GM12878 (cell line): ENCODE results near the gene TULP4. TPM values are rescaled to one million over a fixed set of nuclear protein-coding genes. Genes with fewer than 3 reads are reported as not detected.

ENCODE experiments used
- ATAC-seq: fragments of 200-7000 bp; cut with Tn5 transposase; 3 replicates; pipeline ENCODE4 v1.9.1; 2020; ENCODE audit warnings: mild to moderate bottlenecking, moderate library complexity
- BruUV-seq: library from RNA; stranded (reverse); fragments of 400-500 nt; replicated peaks from 2 replicates; lab custom pipeline; 2021; lab: Mats Ljungman, UMichigan
- CTCF ChIA-PET: fragments of 300-600 bp; sonication (Branson Sonifier 250); formaldehyde crosslinking; extraction: SDS; loops from one replicate; lab custom pipeline; 2021; ENCODE audit warnings: inconsistent platforms; lab: Yijun Ruan, JAX
- POLR2A ChIA-PET: fragments of 350-600 bp; formaldehyde crosslinking; extraction: SDS; loops from one replicate; lab custom pipeline; 2021; ENCODE audit warnings: inconsistent platforms; lab: Charles Lee
- RAD21 ChIA-PET: fragments of 300-600 bp; sonication (Branson Sonifier 250); formaldehyde crosslinking; loops from one replicate; lab custom pipeline; 2023; ENCODE audit warnings: antibody characterized with exemption; ENCODE audit not compliant: unreplicated experiment; lab: Charles Lee
- SMC1A ChIA-PET: fragments of 300-600 bp; sonication (Branson Sonifier 250); formaldehyde crosslinking; loops from one replicate; lab custom pipeline; 2023; ENCODE audit not compliant: unreplicated experiment, uncharacterized antibody; lab: Charles Lee
- DNase-seq: peaks from one replicate; pipeline ENCODE4 v3.0.0-alpha.2; 2011; ENCODE audit warnings: low read depth, low spot score
- FAIRE-seq: peaks from 3 replicates; lab custom pipeline; 2011; peaks lifted over from hg19 to GRCh38; lab: Jason Lieb, UNC
- H2AFZ ChIP-seq: 2 replicates; pipeline ENCODE4 v1.6.0; 2011; ENCODE audit warnings: low read depth, low read length, control low read depth; ENCODE audit not compliant: control insufficient read depth
- H3K27ac ChIP-seq: 2 replicates; pipeline ENCODE4 v1.5.1; 2011; ENCODE audit warnings: control low read depth; ENCODE audit not compliant: control insufficient read depth, insufficient read depth
- H3K27me3 ChIP-seq, 2 experiments: replicated peaks in 1 of 2; 2 replicates each; pipeline versions ENCODE4 v1.6.0 to v1.6.1; 2011; ENCODE audit warnings: low read length in 1 of 2; ENCODE audit not compliant: control insufficient read depth in 2 of 2, insufficient read depth in 2 of 2
- H3K36me3 ChIP-seq, 2 experiments: 2 replicates each; pipeline ENCODE4 v1.5.1; 2011; ENCODE audit warnings: low read length in 1 of 2; ENCODE audit not compliant: control insufficient read depth in 2 of 2, insufficient read depth in 2 of 2
- H3K4me1 ChIP-seq: 2 replicates; pipeline ENCODE4 v1.6.1; 2011; ENCODE audit warnings: mild to moderate bottlenecking, low read length, moderate library complexity, mixed read lengths; ENCODE audit not compliant: control insufficient read depth, insufficient read depth
- H3K4me2 ChIP-seq: 2 replicates; pipeline ENCODE4 v1.6.0; 2011; ENCODE audit warnings: control low read depth; ENCODE audit not compliant: control insufficient read depth, insufficient read depth
- H3K4me3 ChIP-seq: fragments of 200-600 bp; sonication (generic); 2 replicates; pipeline ENCODE4 v1.5.1; 2016
- H3K79me2 ChIP-seq: 2 replicates; pipeline ENCODE4 v1.6.0; 2011; ENCODE audit warnings: low read length; ENCODE audit not compliant: control insufficient read depth, insufficient read depth
- H3K9ac ChIP-seq: 2 replicates; pipeline ENCODE4 v1.8.0; 2011; ENCODE audit warnings: low read length, control low read depth, mixed read lengths; ENCODE audit not compliant: control insufficient read depth, insufficient read depth
- H3K9me3 ChIP-seq: replicated peaks from 3 replicates; pipeline ENCODE4 v1.5.1; 2011; ENCODE audit warnings: mild to moderate bottlenecking, low read length; ENCODE audit not compliant: control insufficient read depth, insufficient read depth
- H4K20me1 ChIP-seq: 2 replicates; pipeline ENCODE4 v1.6.0; 2011; ENCODE audit not compliant: control insufficient read depth, insufficient read depth
- BCL11A ChIP-seq: IDR thresholded peaks from 2 replicates; pipeline ENCODE4 v1.6.1; 2011; ENCODE audit warnings: low read depth, low read length
- EED ChIP-seq: sonication (generic); IDR thresholded peaks from 2 replicates; pipeline ENCODE4 v1.6.1; 2016; ENCODE audit warnings: antibody characterized with exemption, low read depth
- IKZF2 ChIP-seq, 2 experiments: fragments of 450-650 bp; IDR thresholded peaks; 2 replicates each; pipeline ENCODE4 v1.6.1; 2017; ENCODE audit warnings: mild to moderate bottlenecking in 2 of 2, moderate library complexity in 2 of 2
- LARP7 ChIP-seq: fragments of 450-650 bp; IDR thresholded peaks from 2 replicates; pipeline ENCODE4 v1.6.1; 2017; ENCODE audit warnings: mild to moderate bottlenecking
- NR2C2 ChIP-seq: IDR thresholded peaks from 2 replicates; pipeline ENCODE4 v1.6.1; 2011; ENCODE audit warnings: borderline replicate concordance, low read depth; ENCODE audit not compliant: control insufficient read depth, insufficient read length
- NR2F1 ChIP-seq: fragments of 450-650 bp; conservative IDR thresholded peaks from 2 replicates; pipeline ENCODE4 v1.6.1; 2017; ENCODE audit warnings: mild to moderate bottlenecking
- RFX5 ChIP-seq: IDR thresholded peaks from 2 replicates; pipeline ENCODE4 v1.6.1; 2011; ENCODE audit warnings: low read depth, low read length, improper control_type of control experiment
- SMAD5 ChIP-seq: IDR thresholded peaks from 2 replicates; pipeline ENCODE4 v1.6.1; 2016; ENCODE audit warnings: antibody characterized with exemption, low read depth
- TARDBP ChIP-seq: IDR thresholded peaks from 2 replicates; pipeline ENCODE4 v1.6.1; 2016; ENCODE audit warnings: borderline replicate concordance
- WRNIP1 ChIP-seq: IDR thresholded peaks from 2 replicates; pipeline ENCODE4 v1.6.1; 2011; ENCODE audit warnings: low read depth, low read length, improper control_type of control experiment, borderline replicate concordance
- ZNF622 ChIP-seq: fragments of 450-650 bp; IDR thresholded peaks from 2 replicates; pipeline ENCODE4 v1.6.1; 2017; ENCODE audit warnings: mild to moderate bottlenecking, inconsistent platforms
- ZZZ3 ChIP-seq: IDR thresholded peaks from 2 replicates; pipeline ENCODE4 v1.6.1; 2011; ENCODE audit warnings: low read depth; ENCODE audit not compliant: control insufficient read depth, insufficient read length
- WGBS: methylation state at CpG from one replicate; pipeline ENCODE4 v1.1.6; 2016; ENCODE audit warnings: low lambda C conversion rate; ENCODE audit not compliant: insufficient replicate concordance, insufficient coverage; ENCODE audit errors: missing lambda C conversion rate; 5-methylcytosine and 5-hydroxymethylcytosine counted together
- in situ Hi-C: fragments of 300-500 bp; cut with MboI; formaldehyde crosslinking; loops from 9 replicates; pipeline ENCODE4 v1.14.3; 2018; ENCODE audit warnings: mixed read lengths
- intact Hi-C: fragments of 100-400 bp; cut with micrococcal nuclease; formaldehyde crosslinking; loops from one replicate; pipeline ENCODE4 v1.14.2; 2022; ENCODE audit not compliant: unreplicated experiment
- polyA plus RNA-seq, 11 experiments: library from polyadenylated mRNA; depleted of rRNA in 4 of 11; unstranded in 6 of 11; stranded (reverse) in 5 of 11; fragments of >200 nt; fragmentation: Nextera tagmentation in 4 of 11; fragmentation: Illumina TruSeq in 1 of 11; extraction: Ambion mirVana in 4 of 11; extraction: Trizol in 1 of 11; gene quantifications; 1 replicate in 1 of 11; 2 replicates in 10 of 11; pipeline versions ENCODE4 v1.2.1 to v1.2.3, GENCODE V29; 2011 to 2016; ENCODE audit warnings: inconsistent platforms in 2 of 11, missing spikeins in 2 of 11, low read depth in 1 of 11
- total RNA-seq, 4 experiments: library from RNA; depleted of rRNA in 3 of 4; stranded (reverse); fragments of >200 nt in 3 of 4; fragmentation: Illumina TruSeq in 1 of 4; extraction: Trizol in 1 of 4; gene quantifications; 2 replicates each; pipeline versions ENCODE4 v1.2.1 to v1.2.3, GENCODE V29; 2013 to 2021
- TF ChIP-seq, protein P1 (sequence below): fragments of 450-650 bp; IDR thresholded peaks from 2 replicates; pipeline ENCODE4 v1.6.1; 2014; ENCODE audit warnings: mild to moderate bottlenecking
- TF ChIP-seq, protein P2 (sequence below), 3 experiments: IDR thresholded peaks in 2 of 3; conservative IDR thresholded peaks in 1 of 3; 2 replicates each; pipeline ENCODE4 v1.5.1; 2011; ENCODE audit warnings: low read depth in 3 of 3, low read length in 3 of 3, mild to moderate bottlenecking in 3 of 3, control low read depth in 2 of 3, moderate library complexity in 2 of 3, inconsistent platforms in 1 of 3, mixed read lengths in 1 of 3; ENCODE audit not compliant: control insufficient read depth in 2 of 3, insufficient read depth in 1 of 3; ENCODE audit errors: extremely low read depth in 1 of 3

The TULP4 gene
- total and polyA plus RNA-seq, 10 of the 15 experiments (the other 5 are each of a cell fraction or from before 2014, with no cell fraction given), result 0.73 to 31.8 (median 14.0) TPM

DNA sequence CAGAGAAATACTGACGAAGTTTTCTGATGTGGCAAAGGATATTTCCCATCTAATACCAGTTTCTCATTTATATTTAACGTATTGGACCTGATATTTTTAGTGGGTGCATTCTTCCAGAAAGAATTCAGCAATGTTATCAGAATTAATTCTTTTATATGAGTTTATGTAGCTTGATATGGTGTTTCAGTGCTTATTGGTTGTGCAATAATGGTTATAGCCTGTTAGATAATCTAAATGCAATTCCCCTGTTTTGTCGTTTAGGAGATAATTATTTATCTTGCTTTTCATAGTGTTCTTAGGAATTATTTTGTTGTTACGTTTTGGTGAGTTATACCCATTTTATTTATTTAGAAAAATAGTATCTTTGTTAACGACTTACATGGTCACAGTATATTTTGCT is 196.2 kb downstream of the TULP4 start:
- no TSS peak for BruUV-seq
- SMC1A ChIA-PET, result interaction anchor here (1.4 kb wide), 1 partner anchor 13 kb away, joined by 4 read pairs; no protein-coding TSS in a partner anchor
- no peak overlapping the region for H3K4me3 ChIP-seq

DNA sequence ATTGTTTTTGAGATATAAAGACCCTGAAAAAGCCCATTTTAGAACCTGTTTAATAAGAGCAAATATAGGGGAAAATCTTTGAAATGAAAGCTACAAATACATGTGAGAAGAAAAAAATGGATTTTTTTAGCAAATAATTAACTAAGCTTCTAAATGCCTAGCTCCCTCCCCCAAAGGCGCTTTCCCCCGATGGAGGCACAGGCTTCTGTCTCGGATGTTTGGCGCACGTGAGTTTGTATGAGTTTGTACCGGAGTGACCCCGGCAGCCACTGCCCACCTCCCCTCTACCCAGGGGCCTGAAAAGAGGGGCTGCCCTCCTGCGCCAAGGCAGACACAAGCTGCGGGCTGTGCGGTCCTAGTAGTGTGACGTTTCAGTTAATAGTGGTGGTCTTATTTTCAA is 197.2 kb downstream of the TULP4 start:
- no peaks in the 10 kb centered on the region for H3K9me3 ChIP-seq
- H3K27ac ChIP-seq, result no peak overlapping the region
- WGBS, result over 99% methylated on average over 11 of the region's 11 CpGs
- in situ Hi-C loops (no loop called here), intact Hi-C loops (no loop called here)
- H4K20me1 ChIP-seq, result no peaks in the 10 kb centered on the region
- H3K27me3 ChIP-seq, result no peaks in the 10 kb centered on the region
- POLR2A ChIA-PET, result no interaction called here
- no peaks in the 10 kb centered on the region for H3K4me1 ChIP-seq
- no peak overlapping the region for H3K4me3 ChIP-seq
- H3K36me3 ChIP-seq, result peaks cover 0 to 3% of the 10 kb centered on the region in 2 experiments; a peak in 2 of 4 replicates
- DNase-seq (no peak), FAIRE-seq (no peak), ATAC-seq (no peak)
- H3K79me2 ChIP-seq, result no peaks in the 10 kb centered on the region
- RAD21 ChIA-PET, result interaction anchor here (1.2 to 1.9 kb wide), 2 partner anchors 9 to 288 kb away, joined by 4 read pairs; no protein-coding TSS in a partner anchor
- no TSS peak for BruUV-seq
- SMC1A ChIA-PET, result interaction anchor here (0.7 to 1.8 kb wide), 9 partner anchors 9 to 388 kb away, joined by 3 to 8 read pairs (median 3); no protein-coding TSS in a partner anchor
- CTCF ChIA-PET, result interaction anchor here (0.7 to 2.1 kb wide), 4 partner anchors 8 to 182 kb away, joined by 3 to 10 read pairs (median 5); no protein-coding TSS in a partner anchor
- no peak overlapping the region for H2AFZ ChIP-seq
- H3K4me2 ChIP-seq, result no peak overlapping the region
- no peak overlapping the region for H3K9ac ChIP-seq
- TF ChIP-seq LARP7, result no peak
- TF ChIP-seq IKZF2 (IDR thresholded peaks at IDR 0.05), result no peak
- no peak for TF ChIP-seq WRNIP1
- TF ChIP-seq ZNF622, result no peak
- TF ChIP-seq, protein P1, sequence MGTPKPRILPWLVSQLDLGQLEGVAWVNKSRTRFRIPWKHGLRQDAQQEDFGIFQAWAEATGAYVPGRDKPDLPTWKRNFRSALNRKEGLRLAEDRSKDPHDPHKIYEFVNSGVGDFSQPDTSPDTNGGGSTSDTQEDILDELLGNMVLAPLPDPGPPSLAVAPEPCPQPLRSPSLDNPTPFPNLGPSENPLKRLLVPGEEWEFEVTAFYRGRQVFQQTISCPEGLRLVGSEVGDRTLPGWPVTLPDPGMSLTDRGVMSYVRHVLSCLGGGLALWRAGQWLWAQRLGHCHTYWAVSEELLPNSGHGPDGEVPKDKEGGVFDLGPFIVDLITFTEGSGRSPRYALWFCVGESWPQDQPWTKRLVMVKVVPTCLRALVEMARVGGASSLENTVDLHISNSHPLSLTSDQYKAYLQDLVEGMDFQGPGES, result no peak
- TF ChIP-seq, protein P2, sequence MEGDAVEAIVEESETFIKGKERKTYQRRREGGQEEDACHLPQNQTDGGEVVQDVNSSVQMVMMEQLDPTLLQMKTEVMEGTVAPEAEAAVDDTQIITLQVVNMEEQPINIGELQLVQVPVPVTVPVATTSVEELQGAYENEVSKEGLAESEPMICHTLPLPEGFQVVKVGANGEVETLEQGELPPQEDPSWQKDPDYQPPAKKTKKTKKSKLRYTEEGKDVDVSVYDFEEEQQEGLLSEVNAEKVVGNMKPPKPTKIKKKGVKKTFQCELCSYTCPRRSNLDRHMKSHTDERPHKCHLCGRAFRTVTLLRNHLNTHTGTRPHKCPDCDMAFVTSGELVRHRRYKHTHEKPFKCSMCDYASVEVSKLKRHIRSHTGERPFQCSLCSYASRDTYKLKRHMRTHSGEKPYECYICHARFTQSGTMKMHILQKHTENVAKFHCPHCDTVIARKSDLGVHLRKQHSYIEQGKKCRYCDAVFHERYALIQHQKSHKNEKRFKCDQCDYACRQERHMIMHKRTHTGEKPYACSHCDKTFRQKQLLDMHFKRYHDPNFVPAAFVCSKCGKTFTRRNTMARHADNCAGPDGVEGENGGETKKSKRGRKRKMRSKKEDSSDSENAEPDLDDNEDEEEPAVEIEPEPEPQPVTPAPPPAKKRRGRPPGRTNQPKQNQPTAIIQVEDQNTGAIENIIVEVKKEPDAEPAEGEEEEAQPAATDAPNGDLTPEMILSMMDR (IDR thresholded peaks at IDR 0.05 in 2 of 3, conservative IDR thresholded peaks at IDR 0.05 in 1 of 3; ENCODE audit: control insufficient read depth in 2 of 3, extremely low read depth in 1 of 3, insufficient read depth in 1 of 3, low read depth in 3 of 3, low read length in 3 of 3), result no peak
- no peak for TF ChIP-seq BCL11A

More for the DNA sequence above, 196.2 kb downstream of the TULP4 start:
- FAIRE-seq (no peak), ATAC-seq (no peak), DNase-seq (no peak)
- Histone ChIP-seq H3K79me2 (no peaks in the 10 kb centered on the region), H3K4me1 (no peaks in the 10 kb centered on the region), H3K36me3 (peaks cover 0 to 3% of the 10 kb centered on the region in 2 experiments; a peak in 2 of 4 replicates), H3K27me3 (no peaks in the 10 kb centered on the region), H3K27ac (no peak overlapping the region), H4K20me1 (no peaks in the 10 kb centered on the region), H3K9ac (no peak overlapping the region), H3K9me3 (no peaks in the 10 kb centered on the region), H2AFZ (no peak overlapping the region), H3K4me2 (no peak overlapping the region)
- WGBS, result 76% methylated on average over 5 of the region's 5 CpGs
- intact Hi-C loops, result no loop called here
- ChIA-PET CTCF (interaction anchor here (0.6 to 1.1 kb wide), 2 partner anchors 10 to 129 kb away, joined by 3 to 4 read pairs; no protein-coding TSS in a partner anchor), POLR2A (no interaction called here), RAD21 (no interaction called here)
- in situ Hi-C loops, result no loop called here
- TF ChIP-seq ZZZ3 (no peak), NR2C2 (no peak), EED (no peak), NR2F1 (no peak), RFX5 (no peak), SMAD5 (no peak), TARDBP (no peak)
